ENCODE results near the gene TENM3.

DNA sequence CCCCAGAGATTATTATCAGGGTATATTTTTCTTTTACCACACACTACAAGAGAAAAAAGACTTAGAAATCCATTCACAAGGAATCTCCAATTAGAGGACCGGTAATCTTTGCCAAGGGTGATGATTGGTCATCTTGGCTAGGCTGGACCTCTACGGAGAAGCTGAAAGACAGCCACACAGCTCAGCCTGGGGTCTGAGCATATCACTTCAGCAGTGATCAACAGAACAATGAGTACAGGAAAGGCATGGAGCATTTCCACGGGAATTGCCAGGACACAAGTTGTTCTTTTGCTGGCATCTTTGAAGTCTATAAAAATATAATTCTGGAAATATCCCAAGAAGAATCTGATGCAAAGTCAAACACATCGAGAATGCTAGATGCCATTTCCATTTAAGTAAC is 191.5 kb downstream of the TENM3 start:
- no peak for TF ChIP-seq EZH2 (IDR thresholded peaks at IDR 0.05; ENCODE audit: borderline replicate concordance, low read depth, low read length, severe bottlenecking)
- TF ChIP-seq, protein P1, sequence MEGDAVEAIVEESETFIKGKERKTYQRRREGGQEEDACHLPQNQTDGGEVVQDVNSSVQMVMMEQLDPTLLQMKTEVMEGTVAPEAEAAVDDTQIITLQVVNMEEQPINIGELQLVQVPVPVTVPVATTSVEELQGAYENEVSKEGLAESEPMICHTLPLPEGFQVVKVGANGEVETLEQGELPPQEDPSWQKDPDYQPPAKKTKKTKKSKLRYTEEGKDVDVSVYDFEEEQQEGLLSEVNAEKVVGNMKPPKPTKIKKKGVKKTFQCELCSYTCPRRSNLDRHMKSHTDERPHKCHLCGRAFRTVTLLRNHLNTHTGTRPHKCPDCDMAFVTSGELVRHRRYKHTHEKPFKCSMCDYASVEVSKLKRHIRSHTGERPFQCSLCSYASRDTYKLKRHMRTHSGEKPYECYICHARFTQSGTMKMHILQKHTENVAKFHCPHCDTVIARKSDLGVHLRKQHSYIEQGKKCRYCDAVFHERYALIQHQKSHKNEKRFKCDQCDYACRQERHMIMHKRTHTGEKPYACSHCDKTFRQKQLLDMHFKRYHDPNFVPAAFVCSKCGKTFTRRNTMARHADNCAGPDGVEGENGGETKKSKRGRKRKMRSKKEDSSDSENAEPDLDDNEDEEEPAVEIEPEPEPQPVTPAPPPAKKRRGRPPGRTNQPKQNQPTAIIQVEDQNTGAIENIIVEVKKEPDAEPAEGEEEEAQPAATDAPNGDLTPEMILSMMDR (IDR thresholded peaks at IDR 0.05; ENCODE audit: extremely low read depth in 1 of 2, insufficient read depth in 1 of 2, low read depth in 1 of 2, low read length in 2 of 2): no peak
- no peak for TF ChIP-seq POLR2A (IDR thresholded peaks at IDR 0.05; ENCODE audit: low read depth, low read length)
- TF ChIP-seq MYC (IDR thresholded peaks at IDR 0.05; ENCODE audit: low read depth, low read length): no peak
- no peak for TF ChIP-seq POLR2AphosphoS5 (IDR thresholded peaks at IDR 0.05; ENCODE audit: insufficient read depth, low read depth, low read length)
- TF ChIP-seq JUN (IDR thresholded peaks at IDR 0.05; ENCODE audit: borderline replicate concordance, insufficient read depth, insufficient read length, low read depth): no peak
- TF ChIP-seq FOS (IDR thresholded peaks at IDR 0.05; ENCODE audit: borderline replicate concordance, insufficient read depth, low read length): no peak
